GM19351 (cell line): ENCODE measurements around the gene HHIPL1.

Source experiments
- ATAC-seq: cut with Tn5 transposase; IDR thresholded peaks from one replicate; pipeline ENCODE4 v1.9.1; 2021; ENCODE audit warnings: mild to moderate bottlenecking, moderate library complexity; ENCODE audit not compliant: unreplicated experiment

HHIPL1 gene

DNA sequence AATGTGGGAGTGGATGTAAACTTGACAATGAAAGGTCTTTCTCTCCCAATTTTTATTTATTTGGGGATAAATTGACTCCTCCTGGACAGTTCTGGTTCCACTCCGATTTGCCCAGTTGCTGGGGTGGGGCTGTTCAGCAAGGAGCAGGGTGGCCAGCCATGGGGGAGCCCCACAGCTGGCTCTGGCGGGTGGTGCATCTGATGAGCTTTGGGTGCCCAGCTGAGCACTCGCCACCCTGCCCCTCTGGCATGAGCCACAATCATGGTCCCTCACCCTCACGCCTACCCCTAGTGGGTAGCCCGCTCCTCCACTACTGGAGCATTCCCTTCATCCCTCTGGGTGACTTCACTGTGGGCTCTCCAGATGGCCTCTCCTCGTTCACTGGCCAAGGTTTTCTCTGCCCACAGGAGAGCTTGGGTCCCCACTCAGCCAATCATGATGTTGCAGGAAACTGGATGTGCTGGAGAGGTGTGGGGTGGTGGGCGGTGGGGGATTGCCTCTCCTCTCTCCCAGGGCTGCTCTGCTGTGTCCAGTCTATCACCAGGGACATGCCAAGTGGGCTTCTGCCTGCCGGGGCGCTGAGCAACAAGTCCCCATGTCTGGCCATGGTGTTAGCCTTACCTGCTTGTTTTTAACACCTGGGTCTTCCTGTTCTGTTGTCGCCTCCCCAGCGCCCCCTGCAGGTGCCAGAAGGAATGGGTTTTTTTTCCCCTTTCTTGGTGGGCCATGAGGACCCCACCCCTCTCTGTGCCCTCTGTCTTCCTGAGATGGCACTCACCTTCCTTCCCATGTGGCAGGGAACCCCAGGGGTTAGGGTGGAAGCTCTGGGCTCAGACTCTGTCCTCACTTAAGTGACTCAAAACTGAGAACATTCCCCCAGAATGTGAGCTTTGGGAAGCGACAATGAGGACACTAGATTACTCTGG lies 42.6 kb downstream of the HHIPL1 start:
- no peak for ATAC-seq

DNA sequence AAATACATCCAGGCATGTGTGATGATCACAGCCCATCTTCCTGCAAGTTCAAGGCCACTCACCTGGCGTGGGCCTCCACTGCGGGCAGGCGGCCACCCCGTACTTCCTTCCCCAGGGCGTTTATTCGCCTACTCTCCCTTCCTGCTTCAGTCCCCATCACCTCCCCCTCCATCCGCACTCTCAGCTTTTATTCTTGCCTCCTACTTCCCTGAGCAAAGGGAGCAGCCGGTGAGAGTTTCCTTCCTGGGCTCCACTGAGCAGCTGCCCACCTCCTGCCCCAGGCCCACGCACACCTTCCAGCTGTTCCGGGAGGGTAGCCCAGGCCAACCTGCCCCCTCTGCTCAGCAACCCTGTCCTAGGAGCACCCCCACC lies 43.3 kb downstream of the HHIPL1 start:
- no peak for ATAC-seq

DNA sequence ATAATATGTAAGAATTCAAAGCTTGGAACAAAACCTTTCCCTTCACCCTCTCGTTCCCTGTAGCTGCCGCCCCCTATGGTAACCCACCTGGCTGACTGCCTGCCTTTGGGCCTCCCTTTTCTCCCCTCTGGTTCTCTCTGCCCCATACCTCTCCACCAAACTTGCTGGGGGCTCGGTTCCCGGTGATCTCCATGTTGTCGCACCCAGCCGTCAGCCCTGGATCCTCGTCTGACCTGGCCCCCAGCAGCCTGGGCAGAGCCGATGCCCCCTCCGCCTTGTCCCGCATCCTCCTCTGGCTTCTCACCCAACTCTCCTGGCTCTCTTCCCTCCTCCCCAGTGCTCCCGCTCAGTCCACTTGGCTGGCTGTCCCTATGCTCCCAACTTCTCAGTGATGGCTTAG lies 43.7 kb downstream of the HHIPL1 start:
- no peak for ATAC-seq

DNA sequence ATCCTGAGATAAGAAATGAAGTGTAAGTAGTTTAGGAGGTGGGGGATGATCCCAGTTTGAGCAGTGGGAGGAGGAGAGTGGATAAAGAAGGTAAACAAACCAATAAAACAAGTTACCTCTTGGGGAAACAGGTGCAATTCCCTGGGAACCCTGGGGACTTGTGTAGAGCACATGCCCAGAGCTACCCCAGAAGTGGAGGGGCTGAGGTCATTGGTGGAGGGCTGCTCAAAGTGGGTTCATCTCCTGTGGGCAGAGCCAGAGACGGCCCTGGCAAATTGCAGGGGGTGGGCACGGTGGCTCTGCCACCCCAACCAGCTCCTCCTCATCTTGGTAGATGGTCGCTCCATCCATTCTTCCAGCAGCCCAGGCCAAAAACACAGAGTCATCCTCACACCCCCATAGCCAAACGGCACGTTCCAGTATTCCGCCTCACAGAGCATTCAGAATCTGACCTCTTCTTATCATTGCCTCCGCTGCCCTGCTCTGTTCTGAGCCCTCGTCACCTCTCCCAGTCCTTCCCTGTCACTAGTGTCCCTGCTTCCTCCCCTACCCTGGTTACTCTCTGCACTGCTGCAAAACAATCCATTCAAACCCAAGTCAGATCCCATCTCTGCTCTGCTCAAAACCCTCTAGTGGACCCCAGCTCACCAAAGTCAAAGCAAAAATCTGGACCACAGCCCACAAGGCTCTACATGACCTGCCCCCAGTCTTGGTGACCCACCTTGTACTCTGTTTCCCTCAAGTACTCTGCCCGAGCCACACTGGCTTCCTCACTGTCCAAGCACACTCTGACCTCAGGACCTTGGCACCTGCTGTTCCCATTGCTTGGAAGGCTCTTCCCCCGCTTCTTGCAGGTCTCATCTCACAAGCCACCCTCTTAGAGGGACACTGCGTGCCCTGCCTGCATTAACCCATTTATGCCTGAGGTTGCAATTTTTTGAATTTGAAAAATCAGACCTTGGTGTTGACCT lies 44.6 kb downstream of the HHIPL1 start:
- no peak for ATAC-seq

DNA sequence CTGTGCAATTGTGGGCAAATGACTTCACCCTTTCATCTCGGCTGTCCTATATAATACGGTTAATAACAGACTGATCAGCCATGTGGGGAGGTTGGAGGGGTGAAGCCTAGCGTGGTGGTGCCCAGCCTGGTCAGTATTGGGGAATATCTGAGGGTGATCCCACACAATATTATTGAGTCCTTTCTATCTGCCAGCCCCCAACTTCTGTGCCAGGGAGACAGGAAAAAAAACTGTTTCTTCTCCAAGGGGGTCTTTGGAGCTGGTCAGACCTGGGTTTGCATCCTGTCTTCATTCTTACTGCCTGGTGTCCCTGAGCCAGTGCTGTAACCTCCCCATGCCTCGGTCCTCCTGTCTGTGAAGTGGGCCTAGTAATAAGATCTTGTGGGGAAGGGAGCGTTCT lies 45.7 kb downstream of the HHIPL1 start:
- no peak for ATAC-seq

DNA sequence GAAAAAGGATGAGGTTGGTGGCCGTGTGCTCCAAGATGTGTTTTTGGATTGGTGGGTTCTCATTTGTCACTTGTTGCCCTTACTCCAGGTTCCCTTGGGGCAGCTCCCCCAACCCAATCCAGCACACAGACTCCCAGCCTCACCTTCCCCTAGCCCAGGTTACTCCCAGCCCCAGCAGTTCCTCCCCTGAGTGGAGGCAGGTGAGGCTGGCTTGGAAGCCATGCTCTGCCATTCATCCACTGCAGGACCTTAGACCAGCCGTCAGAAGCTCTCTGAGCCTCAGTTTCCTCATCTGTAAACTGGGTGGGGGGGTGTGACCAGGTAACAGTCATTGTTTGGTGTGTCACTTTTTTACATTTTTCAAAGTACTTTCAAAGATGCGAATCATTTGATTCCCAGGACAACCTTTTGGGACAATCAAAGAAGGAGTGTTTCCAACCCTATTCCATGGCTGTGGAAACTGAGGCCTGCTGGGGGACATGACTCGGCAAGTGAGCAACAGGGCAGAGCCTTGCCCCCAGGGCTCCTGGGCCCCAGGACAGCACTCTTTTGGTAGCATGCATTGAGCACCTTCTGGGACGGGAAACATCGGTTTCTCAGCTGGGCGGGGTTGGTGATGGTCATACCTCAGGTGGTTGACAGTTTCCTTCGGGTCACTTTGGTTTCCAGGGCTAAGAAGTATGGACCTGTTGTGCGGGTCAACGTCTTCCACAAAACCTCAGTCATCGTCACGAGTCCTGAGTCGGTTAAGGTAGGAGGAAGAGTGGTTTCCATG lies 46.4 kb downstream of the HHIPL1 start:
- ATAC-seq: no peak

DNA sequence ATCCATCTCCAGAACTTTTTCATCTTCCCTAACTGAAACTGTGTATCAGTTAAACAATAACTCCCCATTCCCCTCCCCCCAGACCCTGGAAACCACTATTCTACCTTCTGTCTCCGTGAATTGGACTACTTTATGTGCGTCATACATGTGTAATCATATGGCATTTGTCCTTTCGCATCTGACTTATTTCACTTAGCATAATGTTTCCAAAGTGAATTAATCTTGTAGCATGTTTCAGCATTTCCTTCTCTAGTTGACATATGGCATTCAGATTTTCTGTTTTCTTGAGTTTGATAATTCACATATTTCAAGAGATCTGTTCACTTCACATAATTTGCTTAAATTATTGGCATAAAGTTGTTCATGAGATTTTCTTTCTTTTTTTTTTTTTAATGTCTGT lies 49.0 kb downstream of the HHIPL1 start:
- ATAC-seq: no peak

DNA sequence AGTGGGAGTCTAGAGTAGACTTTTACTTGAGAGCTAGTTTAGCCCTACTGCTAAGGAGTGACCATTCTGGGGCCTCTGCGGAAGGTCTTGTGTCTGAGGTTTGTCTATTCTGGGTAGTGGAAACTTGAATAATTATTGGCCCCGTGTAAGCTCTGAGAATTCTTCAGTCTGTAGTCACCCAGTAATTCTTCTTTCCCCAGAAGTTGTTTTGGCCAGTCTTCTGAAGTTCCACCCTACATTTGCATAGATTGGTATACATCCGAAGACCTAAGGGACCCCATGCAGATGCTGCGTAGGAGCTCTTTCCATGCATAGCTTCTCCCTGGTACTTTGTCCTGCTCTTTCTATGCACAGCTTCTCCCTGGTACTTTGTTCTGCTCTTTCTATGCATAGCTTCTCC lies 52.0 kb downstream of the HHIPL1 start:
- no peak for ATAC-seq

DNA sequence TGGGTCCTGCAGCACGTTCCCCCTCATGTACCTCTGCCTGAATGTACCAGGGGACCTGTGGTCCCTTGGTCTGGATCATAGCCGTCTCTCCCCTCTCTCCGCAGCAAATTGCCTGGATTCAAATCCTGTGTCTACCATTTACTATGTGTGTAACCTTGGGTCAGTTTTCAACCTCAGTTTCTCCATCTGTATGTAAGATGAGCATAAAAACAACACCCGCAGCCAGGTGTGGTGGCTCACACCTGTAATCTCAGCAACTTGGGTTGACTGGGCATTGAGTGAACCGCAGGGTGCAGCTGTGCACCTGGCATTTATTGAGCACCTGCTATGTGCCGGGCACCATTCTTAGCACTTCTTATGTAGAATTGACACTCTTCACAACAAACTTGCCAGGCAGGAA lies 53.3 kb downstream of the HHIPL1 start:
- no peak for ATAC-seq

DNA sequence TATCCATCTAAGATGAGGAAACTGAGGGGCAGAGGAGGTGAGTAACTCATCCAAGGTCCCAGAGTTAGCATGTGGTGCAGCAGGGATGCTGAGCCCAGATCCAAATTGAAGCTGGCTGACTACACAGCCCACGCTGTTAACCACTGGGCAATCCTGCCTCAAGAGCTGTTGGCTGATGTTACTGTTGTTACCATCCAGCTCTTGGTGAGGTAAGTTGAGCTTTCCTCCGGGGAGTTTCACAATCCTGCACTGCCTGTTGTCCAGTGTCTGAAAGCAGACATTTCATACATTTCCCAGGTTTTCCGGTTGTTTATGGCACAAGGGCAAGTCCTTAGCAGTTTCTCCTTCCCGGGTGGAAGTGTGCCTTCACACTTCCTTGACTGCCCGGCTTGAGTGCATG lies 53.7 kb downstream of the HHIPL1 start:
- ATAC-seq: no peak

DNA sequence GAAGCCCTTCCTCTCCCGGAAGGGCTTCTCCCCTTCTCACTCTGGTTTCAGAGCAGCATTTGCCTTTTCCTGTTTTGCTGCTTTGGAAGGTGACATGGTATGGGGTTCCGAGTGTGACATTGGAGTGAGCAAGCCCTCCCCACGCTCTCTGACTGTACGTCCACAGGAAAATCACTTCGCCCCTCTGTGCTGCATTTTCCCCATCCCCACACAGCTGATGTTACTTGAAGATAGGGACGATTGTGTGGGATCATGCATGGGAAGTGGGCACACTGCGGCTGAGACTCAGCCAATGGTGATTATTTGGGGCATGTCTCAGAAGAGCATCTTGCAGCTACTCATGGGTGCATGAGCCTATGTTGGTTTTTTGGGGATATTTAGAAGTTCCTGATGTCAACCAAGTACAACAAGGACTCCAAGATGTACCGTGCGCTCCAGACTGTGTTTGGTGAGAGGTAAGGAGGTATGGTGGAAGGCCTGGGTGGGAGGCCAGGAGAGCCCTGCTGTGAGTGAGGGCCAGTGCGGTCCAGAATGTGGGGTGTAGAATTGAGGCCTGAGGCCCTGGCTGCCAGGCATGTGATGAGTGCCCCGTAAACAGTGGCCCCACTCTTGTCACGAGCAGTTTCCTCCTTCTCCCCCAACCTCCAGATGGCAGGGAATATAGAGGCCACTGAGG lies 54.3 kb downstream of the HHIPL1 start:
- no peak for ATAC-seq

DNA sequence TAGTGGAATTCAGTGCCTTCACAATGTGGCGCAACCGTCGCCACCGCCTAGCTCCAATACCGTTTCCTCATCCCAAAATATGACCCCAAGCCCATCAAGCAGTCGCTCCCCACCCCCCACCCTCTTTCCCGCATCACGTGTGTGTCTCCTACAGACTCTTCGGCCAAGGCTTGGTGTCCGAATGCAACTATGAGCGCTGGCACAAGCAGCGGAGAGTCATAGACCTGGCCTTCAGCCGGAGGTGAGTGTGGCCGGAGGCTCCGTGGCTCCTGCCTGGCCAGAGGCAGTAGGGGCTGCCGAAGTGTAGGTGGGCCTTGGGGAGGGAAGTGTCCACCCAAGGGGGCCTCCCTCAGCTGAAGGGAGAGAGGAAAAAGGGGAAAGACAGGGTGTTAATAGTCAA lies 54.9 kb downstream of the HHIPL1 start:
- no peak for ATAC-seq

DNA sequence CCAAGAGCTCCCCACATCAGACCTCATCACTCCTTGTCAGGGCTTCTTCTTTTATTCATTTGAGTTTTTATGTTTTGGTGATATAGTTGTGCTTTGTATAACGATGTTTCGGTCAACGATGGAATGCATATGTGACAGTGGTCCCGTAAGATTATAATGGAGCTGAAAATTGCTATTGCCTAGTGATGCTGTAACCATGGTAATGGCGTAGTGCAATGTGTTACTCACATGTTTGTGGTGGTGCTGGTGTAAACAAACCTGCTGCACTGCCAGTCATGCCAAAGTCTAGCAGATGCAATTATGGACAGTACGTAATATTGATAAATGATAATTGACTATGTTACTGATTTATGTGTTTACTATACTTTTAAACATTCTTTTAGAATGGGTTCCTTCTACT lies 55.5 kb downstream of the HHIPL1 start:
- ATAC-seq: no peak

DNA sequence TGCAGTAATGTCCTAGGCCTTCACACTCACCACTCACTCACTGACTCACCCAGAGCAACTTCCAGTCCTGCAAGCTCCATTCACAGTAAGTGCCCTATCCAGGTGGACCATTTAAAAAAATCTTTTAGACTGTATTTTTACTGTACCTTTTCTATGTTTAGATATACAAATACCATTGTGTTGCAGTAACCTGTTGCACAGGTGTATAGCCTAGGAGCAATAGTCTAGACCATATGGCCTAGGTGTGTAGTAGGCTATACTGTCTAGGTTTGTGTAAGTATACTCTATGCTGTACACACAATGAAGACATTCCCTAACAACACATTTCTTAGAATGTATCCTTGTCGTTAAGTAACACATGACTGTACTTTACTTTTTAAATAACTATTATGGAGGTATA lies 56.3 kb downstream of the HHIPL1 start:
- ATAC-seq: no peak

DNA sequence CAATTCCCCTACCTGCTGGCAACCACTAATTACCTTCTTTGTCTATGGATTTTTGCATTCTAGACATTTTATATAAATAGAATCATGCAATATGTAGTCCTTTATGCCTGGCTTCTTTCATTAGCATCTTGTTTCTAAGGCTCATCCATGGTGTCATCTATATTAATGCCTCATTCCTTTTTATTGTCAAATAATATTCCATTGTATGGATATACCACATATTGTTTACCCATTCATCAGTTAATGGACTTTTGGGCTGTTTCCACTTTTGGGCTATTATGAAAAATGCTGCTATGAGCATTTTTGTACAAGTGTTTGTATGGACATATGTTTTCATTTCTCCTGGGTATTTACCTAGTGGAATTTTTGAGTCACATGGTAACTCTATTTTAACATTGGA lies 57.2 kb downstream of the HHIPL1 start:
- ATAC-seq: no peak

DNA sequence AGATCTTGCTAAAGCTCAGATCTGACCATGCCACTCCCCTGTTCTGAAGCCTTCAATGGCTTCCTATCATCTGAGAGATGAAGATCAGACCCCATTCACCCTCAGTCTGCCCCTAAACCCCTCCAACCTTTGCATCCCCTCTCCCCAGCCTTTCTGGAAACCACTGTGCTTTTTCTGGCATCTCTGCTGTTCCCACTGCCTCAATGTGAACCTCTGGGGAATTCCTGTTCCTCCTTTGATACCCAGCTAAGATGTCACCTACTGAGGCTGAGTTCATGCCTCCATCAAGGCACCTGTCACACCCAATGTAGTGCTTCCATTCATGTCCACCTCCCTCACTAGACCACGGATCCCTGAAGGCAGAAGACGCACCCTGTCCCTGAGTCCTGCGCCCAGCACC lies 58.5 kb downstream of the HHIPL1 start:
- ATAC-seq: no peak

DNA sequence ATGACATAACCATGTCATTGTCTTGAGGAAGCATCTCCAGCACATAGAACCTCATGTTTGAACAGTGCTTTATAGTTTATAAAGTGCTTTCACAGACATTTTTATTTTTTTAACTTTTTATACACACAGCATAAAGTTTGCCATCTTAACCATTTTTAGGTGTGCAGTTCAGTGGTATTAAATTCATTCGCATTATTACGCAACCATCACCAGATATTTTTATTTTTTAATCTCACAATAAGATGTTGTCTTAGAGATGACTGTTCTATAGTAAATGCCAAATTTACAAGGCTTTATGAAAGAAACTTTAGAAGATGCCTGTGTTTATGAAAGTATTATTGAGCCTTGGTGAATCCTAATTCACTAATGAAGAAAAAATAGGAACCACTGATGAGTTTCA lies 59.1 kb downstream of the HHIPL1 start:
- ATAC-seq: no peak

DNA sequence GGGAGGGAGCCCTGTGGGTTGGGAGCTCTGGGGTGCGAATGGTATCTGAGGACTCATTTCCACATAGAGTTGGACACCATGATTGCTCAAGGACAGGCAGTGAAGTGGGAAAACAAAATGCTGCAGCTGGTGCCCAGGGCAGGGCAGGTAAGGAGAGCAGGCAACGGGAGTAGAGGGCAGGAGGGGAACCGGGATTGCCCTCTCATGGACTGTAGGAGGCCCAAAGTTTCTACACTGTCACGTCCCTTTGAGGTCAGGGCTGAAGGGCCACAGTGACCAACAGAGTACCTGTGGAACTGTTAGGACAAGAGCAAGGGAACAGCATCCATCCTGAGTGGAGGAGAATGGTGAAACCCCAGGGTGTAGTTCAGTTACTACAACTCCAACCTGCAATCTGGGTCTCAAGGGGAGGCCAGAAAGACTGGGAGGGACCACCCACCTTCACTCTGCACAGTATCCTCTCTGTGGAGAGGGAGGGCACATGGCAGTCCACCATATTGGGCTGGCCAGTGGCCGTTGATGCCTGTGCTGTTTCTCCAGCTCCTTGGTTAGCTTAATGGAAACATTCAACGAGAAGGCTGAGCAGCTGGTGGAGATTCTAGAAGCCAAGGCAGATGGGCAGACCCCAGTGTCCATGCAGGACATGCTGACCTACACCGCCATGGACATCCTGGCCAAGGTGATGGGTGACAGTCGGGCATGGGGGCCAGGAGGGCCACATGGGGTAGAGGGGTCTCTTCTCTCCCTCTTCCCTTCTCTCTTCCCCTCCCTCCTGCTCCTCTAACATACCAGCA lies 61.4 kb downstream of the HHIPL1 start:
- ATAC-seq: no peak

DNA sequence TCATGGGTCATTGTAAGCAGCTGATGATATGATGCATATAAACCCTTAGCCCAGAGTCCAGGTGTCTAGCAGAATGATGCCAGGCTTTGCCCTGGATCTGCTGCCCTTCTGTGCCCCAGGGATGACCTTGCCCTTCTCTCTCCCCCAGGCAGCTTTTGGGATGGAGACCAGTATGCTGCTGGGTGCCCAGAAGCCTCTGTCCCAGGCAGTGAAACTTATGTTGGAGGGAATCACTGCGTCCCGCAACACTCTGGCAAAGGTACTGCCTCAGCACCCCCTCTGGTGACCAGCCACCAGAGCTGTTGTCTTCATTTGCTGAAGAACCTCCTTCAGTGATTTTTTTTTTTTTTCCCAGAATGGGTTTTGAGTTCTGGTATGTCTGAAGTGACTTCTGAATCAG lies 62.5 kb downstream of the HHIPL1 start:
- ATAC-seq: no peak

DNA sequence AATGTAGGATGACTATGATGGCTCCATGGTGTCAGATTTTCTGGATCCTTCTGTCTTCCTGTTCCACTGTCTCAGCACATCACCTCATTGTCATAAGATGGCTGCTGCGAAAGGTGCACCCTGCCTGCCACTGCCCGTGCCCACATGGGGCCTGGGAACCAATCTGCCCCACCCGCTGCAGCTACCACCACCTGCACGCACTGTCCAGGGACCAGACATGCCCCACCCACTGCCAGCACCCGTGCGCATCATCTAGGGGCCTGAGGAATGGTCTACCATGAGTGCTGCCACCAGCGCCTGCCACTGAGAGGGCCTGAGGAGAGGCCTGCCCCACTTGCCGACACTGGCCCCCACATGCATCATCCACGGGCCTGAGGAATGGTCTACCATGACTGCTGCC lies 63.0 kb downstream of the HHIPL1 start:
- ATAC-seq: no peak
